HL-60 (cell line): ENCODE data around the gene SLC25A21.

Experiments used
- POLR2AphosphoS5 ChIP-seq: IDR thresholded peaks from 2 replicates; pipeline ENCODE4 v1.6.1; 2012; ENCODE audit warnings: low read depth
- TF ChIP-seq, protein P1 (sequence below): IDR thresholded peaks from one replicate; pipeline ENCODE4 v1.5.1; 2011; ENCODE audit warnings: low read length, control low read depth, inconsistent platforms; ENCODE audit not compliant: insufficient read depth
- TF ChIP-seq, protein P2 (sequence below): IDR thresholded peaks from 2 replicates; pipeline ENCODE4 v1.6.1; 2012; ENCODE audit warnings: low read depth; ENCODE audit not compliant: insufficient replicate concordance

DNA sequence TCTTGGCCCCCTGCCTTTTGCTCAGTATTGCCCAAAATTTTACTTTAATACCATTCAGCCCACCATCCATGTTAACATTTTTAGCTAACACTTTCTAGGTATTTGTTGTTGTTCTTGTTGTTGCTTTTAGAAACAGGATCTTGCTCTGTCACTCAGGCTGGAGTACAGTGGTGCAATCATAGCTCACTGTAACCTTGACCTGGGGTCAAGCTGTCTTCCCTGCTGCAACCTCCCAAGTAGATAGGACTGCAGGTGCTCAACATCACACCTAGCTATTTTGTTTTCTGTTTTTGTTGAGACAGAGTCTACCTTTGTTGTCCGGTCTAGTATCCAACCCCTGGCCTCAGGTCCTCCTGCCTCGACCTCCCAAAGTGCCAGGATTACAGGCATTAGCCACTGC lies 29.3 kb upstream of the SLC25A21 start:
- TF ChIP-seq, protein P1, sequence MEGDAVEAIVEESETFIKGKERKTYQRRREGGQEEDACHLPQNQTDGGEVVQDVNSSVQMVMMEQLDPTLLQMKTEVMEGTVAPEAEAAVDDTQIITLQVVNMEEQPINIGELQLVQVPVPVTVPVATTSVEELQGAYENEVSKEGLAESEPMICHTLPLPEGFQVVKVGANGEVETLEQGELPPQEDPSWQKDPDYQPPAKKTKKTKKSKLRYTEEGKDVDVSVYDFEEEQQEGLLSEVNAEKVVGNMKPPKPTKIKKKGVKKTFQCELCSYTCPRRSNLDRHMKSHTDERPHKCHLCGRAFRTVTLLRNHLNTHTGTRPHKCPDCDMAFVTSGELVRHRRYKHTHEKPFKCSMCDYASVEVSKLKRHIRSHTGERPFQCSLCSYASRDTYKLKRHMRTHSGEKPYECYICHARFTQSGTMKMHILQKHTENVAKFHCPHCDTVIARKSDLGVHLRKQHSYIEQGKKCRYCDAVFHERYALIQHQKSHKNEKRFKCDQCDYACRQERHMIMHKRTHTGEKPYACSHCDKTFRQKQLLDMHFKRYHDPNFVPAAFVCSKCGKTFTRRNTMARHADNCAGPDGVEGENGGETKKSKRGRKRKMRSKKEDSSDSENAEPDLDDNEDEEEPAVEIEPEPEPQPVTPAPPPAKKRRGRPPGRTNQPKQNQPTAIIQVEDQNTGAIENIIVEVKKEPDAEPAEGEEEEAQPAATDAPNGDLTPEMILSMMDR: no peak
- no peak for TF ChIP-seq POLR2AphosphoS5
- TF ChIP-seq, protein P2, sequence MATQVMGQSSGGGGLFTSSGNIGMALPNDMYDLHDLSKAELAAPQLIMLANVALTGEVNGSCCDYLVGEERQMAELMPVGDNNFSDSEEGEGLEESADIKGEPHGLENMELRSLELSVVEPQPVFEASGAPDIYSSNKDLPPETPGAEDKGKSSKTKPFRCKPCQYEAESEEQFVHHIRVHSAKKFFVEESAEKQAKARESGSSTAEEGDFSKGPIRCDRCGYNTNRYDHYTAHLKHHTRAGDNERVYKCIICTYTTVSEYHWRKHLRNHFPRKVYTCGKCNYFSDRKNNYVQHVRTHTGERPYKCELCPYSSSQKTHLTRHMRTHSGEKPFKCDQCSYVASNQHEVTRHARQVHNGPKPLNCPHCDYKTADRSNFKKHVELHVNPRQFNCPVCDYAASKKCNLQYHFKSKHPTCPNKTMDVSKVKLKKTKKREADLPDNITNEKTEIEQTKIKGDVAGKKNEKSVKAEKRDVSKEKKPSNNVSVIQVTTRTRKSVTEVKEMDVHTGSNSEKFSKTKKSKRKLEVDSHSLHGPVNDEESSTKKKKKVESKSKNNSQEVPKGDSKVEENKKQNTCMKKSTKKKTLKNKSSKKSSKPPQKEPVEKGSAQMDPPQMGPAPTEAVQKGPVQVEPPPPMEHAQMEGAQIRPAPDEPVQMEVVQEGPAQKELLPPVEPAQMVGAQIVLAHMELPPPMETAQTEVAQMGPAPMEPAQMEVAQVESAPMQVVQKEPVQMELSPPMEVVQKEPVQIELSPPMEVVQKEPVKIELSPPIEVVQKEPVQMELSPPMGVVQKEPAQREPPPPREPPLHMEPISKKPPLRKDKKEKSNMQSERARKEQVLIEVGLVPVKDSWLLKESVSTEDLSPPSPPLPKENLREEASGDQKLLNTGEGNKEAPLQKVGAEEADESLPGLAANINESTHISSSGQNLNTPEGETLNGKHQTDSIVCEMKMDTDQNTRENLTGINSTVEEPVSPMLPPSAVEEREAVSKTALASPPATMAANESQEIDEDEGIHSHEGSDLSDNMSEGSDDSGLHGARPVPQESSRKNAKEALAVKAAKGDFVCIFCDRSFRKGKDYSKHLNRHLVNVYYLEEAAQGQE: no peak
